OCI-LY3 (cell line): Measurements from ENCODE around the gene CPT1B.

ENCODE experiments used
- H2AFZ ChIP-seq: fragments of 200-600, 300-600 bp; shearing (Covaris generic); 2 replicates; pipeline ENCODE4 v1.6.0; 2014; ENCODE audit warnings: antibody characterized with exemption, low read depth, low read length
- H3K27ac ChIP-seq: fragments of 200-600, 300-600 bp; sonication (generic); 2 replicates; pipeline ENCODE4 v1.5.1; 2014; ENCODE audit warnings: mild to moderate bottlenecking, low read length, moderate library complexity, mixed read lengths
- H3K27me3 ChIP-seq: fragments of 200-600, 300-600 bp; sonication (generic); 2 replicates; pipeline ENCODE4 v1.6.1; 2014; ENCODE audit warnings: low read depth, low read length, mixed read lengths
- H3K36me3 ChIP-seq: fragments of 200-600, 300-600 bp; sonication (generic); replicated peaks from 2 replicates; pipeline ENCODE3; 2014; ENCODE audit warnings: low read depth, low read length, mixed read lengths
- H3K4me1 ChIP-seq: fragments of 300-600, 200-600 bp; sonication (generic); 2 replicates; pipeline ENCODE4 v1.6.1; 2014; ENCODE audit warnings: low read length, mixed read lengths
- H3K4me2 ChIP-seq: fragments of 200-600, 300-600 bp; sonication (generic); 2 replicates; pipeline ENCODE4 v1.6.1; 2014; ENCODE audit warnings: low read length, mixed read lengths
- H3K4me3 ChIP-seq: fragments of 300-600, 200-600 bp; sonication (generic); 2 replicates; pipeline ENCODE4 v1.5.1; 2014; ENCODE audit warnings: antibody characterized with exemption, mild to moderate bottlenecking, low read length, moderate library complexity
- H3K79me2 ChIP-seq: fragments of 300-600, 200-600 bp; shearing (Covaris generic); 2 replicates; pipeline ENCODE4 v1.6.1; 2014; ENCODE audit warnings: mild to moderate bottlenecking, low read length, mixed read lengths
- H3K9ac ChIP-seq: fragments of 300-600, 200-600 bp; shearing (Covaris generic); 2 replicates; pipeline ENCODE4 v1.6.0; 2014; ENCODE audit warnings: mild to moderate bottlenecking, low read length, moderate library complexity
- H3K9me3 ChIP-seq: fragments of 200-600, 300-600 bp; shearing (Covaris generic); 2 replicates; pipeline ENCODE4 v1.6.1; 2014; ENCODE audit warnings: low read length, mixed read lengths; ENCODE audit not compliant: insufficient read depth
- H4K20me1 ChIP-seq: fragments of 200-600, 300-600 bp; sonication (generic); 2 replicates; pipeline ENCODE4 v1.6.1; 2016; ENCODE audit warnings: low read length, mixed read lengths; ENCODE audit not compliant: insufficient read depth
- CTCF ChIP-seq: fragments of 200-600, 300-600 bp; sonication (generic); IDR thresholded peaks from 2 replicates; pipeline ENCODE4 v1.5.1; 2014; ENCODE audit warnings: antibody characterized with exemption, low read length, low read depth
- EZH2phosphoT487 ChIP-seq: fragments of 200-600 bp; shearing (Covaris generic); IDR thresholded peaks from 2 replicates; pipeline ENCODE4 v1.6.1; 2018; ENCODE audit warnings: antibody characterized with exemption, mixed run types, low read depth

Gene CPT1B

GRCh38 chr22:50579752-50580151 is 1.5 kb upstream of the CPT1B start:
- Histone ChIP-seq H3K27ac (no peak overlapping the region), H3K4me3 (no peak overlapping the region), H3K9me3 (no peaks in the 10 kb centered on the region), H4K20me1 (no peaks in the 10 kb centered on the region), H3K4me1 (peaks cover 11% of the 10 kb centered on the region), H3K27me3 (no peaks in the 10 kb centered on the region), H2AFZ (no peak overlapping the region), H3K36me3 (no peaks in the 10 kb centered on the region), H3K9ac (no peak overlapping the region), H3K4me2 (no peak overlapping the region), H3K79me2 (peaks cover 18% of the 10 kb centered on the region)
- TF ChIP-seq CTCF (no peak), EZH2phosphoT487 (no peak)

GRCh38 chr22:50578776-50579310 is 616 bp upstream of the CPT1B start:
- H3K36me3 ChIP-seq = no peaks in the 10 kb centered on the region

GRCh38 chr22:50577697-50577986 is 585 bp downstream of the CPT1B start:
- Histone ChIP-seq H3K79me2 (peaks cover 13% of the 10 kb centered on the region), H3K36me3 (no peaks in the 10 kb centered on the region), H3K27ac (no peak overlapping the region), H3K9me3 (no peaks in the 10 kb centered on the region), H4K20me1 (no peaks in the 10 kb centered on the region), H3K9ac (no peak overlapping the region), H3K4me2 (no peak overlapping the region), H3K27me3 (no peaks in the 10 kb centered on the region), H2AFZ (no peak overlapping the region), H3K4me3 (no peak overlapping the region), H3K4me1 (peaks cover 7% of the 10 kb centered on the region)
- TF ChIP-seq EZH2phosphoT487 (no peak), CTCF (no peak)

More at GRCh38 chr22:50578776-50579310, 616 bp upstream of the CPT1B start:
- H2AFZ ChIP-seq = no peak overlapping the region
- TF ChIP-seq EZH2phosphoT487 = no peak
- no peak for TF ChIP-seq CTCF
- H3K27ac ChIP-seq = no peak overlapping the region
- no peak overlapping the region for H3K4me2 ChIP-seq
- H3K27me3 ChIP-seq = no peaks in the 10 kb centered on the region
- H3K9me3 ChIP-seq = no peaks in the 10 kb centered on the region
- H3K9ac ChIP-seq = no peak overlapping the region
- H4K20me1 ChIP-seq = no peaks in the 10 kb centered on the region
- peaks cover 11% of the 10 kb centered on the region for H3K4me1 ChIP-seq
- no peak overlapping the region for H3K4me3 ChIP-seq
- H3K79me2 ChIP-seq = peaks cover 18% of the 10 kb centered on the region

- Histone ChIP-seq H3K27me3 (no peaks in the 10 kb centered on the region), H3K4me3 (no peak overlapping the region), H3K4me1 (peaks cover 7% of the 10 kb centered on the region), H3K27ac (no peak overlapping the region), H3K9me3 (no peaks in the 10 kb centered on the region), H3K9ac (no peak overlapping the region), H3K36me3 (no peaks in the 10 kb centered on the region), H2AFZ (no peak overlapping the region), H3K4me2 (no peak overlapping the region), H3K79me2 (peaks cover 11% of the 10 kb centered on the region), H4K20me1 (no peaks in the 10 kb centered on the region)
- no peak for TF ChIP-seq EZH2phosphoT487
- no peak for TF ChIP-seq CTCF
Observed at GRCh38 chr22:50576806-50577696, 1.2 kb downstream of the CPT1B start.
